Measurements from ENCODE around the gene IL6ST.

- TF ChIP-seq CTCF (conservative IDR thresholded peaks at IDR 0.05; ENCODE audit: low read depth, low read length) = no peak
- no peak for TF ChIP-seq EZH2 (IDR thresholded peaks at IDR 0.05; ENCODE audit: borderline replicate concordance, low read depth, low read length, poor library complexity, severe bottlenecking)
Observed at GRCh38 chr5:55923865-55924500, 70.8 kb downstream of the IL6ST start.

All from A673 (cell line).